Fibroblast of mammary gland (primary cell): Measurements from ENCODE around the gene OPN5.

Experiments
- DNase-seq: peaks from one replicate; pipeline ENCODE4 v3.0.0-alpha.2; 2010; ENCODE audit warnings: low read depth
- H3K4me3 ChIP-seq: 2 replicates; pipeline ENCODE4 v1.5.1; 2011; ENCODE audit warnings: low read depth, mild to moderate bottlenecking, low read length, moderate library complexity; ENCODE audit not compliant: control insufficient read depth
- CTCF ChIP-seq: conservative IDR thresholded peaks from 2 replicates; pipeline ENCODE4 v1.5.1; 2011; ENCODE audit warnings: low read depth, low read length, inconsistent platforms; ENCODE audit not compliant: control insufficient read depth, insufficient read depth

The OPN5 gene

DNA sequence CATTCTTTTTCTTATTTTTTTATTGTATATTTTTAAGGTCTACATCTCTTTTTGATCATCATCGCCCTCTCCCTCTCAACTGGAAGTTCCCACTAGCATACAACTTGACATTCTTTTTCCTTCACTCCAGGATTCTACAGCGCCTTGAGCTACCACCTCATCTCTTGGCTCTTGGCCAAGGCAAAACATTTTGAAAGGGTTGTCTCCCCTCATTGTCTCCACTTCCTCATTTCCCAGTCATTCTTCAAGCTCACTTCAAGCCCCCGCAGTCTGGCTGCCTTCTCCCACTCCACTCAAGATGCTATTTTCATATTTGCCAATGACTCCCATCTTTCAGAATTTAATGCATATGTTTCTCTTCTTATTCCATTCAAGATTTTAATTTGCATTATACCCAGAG, 63.0 kb downstream of the OPN5 start:
- TF ChIP-seq CTCF: no peak
- H3K4me3 ChIP-seq: no peak overlapping the region
- DNase-seq: no peak

- no peak overlapping the region for H3K4me3 ChIP-seq
- TF ChIP-seq CTCF: no peak
- DNase-seq: no peak
Observed at GRCh38 chr6:47846752-47847151, 64.9 kb downstream of the OPN5 start.

- no peak for DNase-seq
- H3K4me3 ChIP-seq: no peak overlapping the region
- TF ChIP-seq CTCF: no peak
Observed at GRCh38 chr6:47851091-47851490, 69.3 kb downstream of the OPN5 start.

DNA sequence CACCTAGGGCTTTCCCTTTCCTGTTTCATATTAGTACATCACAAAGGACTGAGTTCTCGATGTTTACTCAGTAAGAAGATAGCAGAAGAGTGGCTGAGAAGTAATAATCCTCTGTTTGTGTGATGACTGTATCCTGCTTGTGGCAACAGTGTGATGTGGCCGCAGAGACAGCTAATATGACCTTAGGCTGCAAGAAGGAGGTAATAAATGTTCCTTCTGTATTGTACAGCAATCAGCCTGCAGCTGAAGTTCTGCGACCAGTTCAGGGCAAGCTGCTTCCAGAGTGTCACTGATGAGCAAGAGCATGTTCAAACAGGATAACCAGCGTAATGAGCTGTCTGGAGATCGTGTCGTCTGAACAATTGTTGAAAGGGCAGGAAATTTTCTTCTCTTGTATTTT, 70.9 kb downstream of the OPN5 start:
- no peak for TF ChIP-seq CTCF
- no peak overlapping the region for H3K4me3 ChIP-seq
- no peak for DNase-seq

- no peak for DNase-seq
- TF ChIP-seq CTCF: no peak
- no peak overlapping the region for H3K4me3 ChIP-seq
Observed at GRCh38 chr6:47853766-47854165, 71.9 kb downstream of the OPN5 start.

DNA sequence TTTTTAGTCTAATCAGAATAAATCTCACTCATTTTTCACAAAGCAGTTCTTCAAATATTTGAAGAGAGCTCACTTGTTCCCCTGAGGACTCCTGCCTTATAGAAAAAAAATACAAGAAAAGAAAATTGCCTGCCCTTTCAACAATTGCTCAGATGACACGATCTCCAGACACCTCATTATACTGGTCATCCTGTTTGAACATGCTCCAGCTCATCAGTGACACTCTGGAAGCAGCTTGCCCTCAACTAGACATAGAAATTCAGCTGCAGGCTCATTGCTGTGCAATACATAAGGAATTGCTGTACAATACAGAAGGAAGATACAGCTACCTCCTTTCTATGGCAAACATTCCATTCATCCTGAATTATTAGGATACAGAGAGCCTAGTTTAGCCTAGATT, 73.1 kb downstream of the OPN5 start:
- no peak overlapping the region for H3K4me3 ChIP-seq
- no peak for TF ChIP-seq CTCF
- no peak for DNase-seq

DNA sequence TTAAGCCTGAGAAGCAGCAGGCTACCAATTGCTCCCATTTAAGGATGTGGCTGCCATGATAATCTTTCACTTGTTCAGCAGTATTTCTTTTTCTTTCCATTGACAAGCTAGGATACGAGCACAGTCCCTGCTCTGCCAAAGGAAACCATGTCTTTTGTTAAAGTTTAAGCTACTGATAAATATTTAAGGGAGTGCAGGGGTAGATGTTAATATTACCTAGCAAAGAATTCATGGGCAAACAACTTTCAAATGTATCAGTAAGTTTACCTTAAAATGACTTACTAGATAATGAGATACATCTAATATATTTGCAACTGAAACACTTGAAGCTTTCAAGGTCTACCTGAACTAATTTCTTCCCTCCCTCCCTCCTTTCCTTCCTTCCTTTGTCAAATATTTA, 77.3 kb downstream of the OPN5 start:
- H3K4me3 ChIP-seq: no peak overlapping the region
- no peak for DNase-seq
- TF ChIP-seq CTCF: no peak
